DMS79 treated with DMSO at 0.1 percent for 48 hours (cell line): ENCODE data around the gene GOLGA6B.
"Not testable (repeated sequence)": the region's sequence is repeated elsewhere in the genome, so short reads cannot be mapped to it uniquely, and the experiment has no call there.

ENCODE experiments used
- DNase-seq: peaks from one replicate; lab custom pipeline; 2025; lab: John Stamatoyannopoulos, UW

The GOLGA6B gene

GRCh38 chr15:72654397-72654796 is at the start of gene GOLGA6B:
TSS of gene GOLGA6B (plus strand) at chr15:72654697. CDS start at chr15:72654738, 41 bp downstream.
- DNase-seq: not testable (repeated sequence)

DNA sequence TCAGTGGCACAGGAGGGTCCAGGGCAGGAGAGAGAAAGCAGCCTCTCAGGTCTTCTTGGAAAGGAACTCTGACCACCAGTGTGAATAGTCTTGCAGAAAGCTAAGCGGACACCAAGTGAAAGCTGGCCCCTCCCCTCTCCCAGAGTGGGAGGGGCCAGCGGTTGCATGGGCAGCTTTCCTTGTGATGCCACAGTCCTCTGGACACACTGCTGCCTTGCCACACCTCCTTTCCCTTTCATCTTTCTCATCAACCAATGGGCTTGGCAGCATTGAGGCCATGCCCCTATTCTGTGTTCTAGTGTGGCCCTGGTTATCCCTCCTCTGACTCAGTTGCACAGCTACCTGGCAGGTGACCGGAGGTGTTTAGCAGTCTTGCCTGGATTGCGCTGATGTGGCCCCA is 49.7 kb upstream of the GOLGA6B start:
- no peak for DNase-seq

DNA sequence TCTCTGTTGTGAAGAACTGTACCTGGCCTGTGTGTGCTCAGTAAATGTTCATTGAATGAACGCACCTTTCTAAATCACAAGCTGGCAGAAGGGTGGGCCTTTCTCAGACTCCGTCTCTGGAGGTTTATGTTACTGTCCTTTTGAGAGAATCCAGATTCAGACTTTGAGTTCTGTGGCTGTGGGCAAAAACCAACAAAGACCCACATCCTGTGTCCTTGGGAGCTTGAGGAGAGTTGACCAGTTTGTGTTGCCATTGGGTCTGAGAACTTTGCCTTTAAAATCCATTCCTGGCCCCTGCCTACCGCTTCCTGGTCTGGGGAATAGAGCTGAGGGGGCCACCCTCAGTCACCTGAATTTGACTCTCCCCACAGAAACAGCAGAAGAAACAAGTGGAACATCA is 46.4 kb upstream of the GOLGA6B start:
- DNase-seq: not testable (repeated sequence)

GRCh38 chr15:72609862-72610261 is 44.6 kb upstream of the GOLGA6B start:
- no peak for DNase-seq

- not testable (repeated sequence) for DNase-seq
These were observed 42.2 kb upstream of the GOLGA6B start for GRCh38 chr15:72612324-72612723.

GRCh38 chr15:72614810-72615532 is 39.5 kb upstream of the GOLGA6B start:
- DNase-seq: peak; percentile 74

GRCh38 chr15:72615533-72616233 is 38.8 kb upstream of the GOLGA6B start:
- peak; percentile 78 for DNase-seq

GRCh38 chr15:72616491-72617210 is 37.8 kb upstream of the GOLGA6B start:
- no peak for DNase-seq

DNA sequence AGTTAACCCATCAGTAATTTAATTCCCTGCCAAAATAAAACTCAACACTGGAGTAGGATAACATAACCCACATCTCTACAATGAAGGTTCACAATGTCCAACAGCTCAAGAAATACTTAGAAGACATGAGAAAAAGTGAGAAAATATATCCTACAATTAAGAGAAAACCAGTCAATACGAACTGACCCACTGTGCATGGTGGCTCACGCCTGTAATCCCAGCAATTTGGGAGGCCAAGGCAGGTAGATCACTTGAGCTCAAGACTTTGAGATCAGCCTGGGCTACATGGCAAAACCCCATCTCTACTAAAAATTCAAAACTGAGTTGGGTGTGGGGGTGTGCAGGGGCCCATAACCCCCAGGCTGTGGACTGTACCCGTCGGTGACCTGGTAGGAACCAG is 30.6 kb upstream of the GOLGA6B start:
- DNase-seq: not testable (repeated sequence)

GRCh38 chr15:72626153-72626552 is 28.3 kb upstream of the GOLGA6B start:
- DNase-seq: not testable (repeated sequence)

- not testable (repeated sequence) for DNase-seq
These were observed 26.0 kb upstream of the GOLGA6B start for GRCh38 chr15:72628249-72629067.

DNA sequence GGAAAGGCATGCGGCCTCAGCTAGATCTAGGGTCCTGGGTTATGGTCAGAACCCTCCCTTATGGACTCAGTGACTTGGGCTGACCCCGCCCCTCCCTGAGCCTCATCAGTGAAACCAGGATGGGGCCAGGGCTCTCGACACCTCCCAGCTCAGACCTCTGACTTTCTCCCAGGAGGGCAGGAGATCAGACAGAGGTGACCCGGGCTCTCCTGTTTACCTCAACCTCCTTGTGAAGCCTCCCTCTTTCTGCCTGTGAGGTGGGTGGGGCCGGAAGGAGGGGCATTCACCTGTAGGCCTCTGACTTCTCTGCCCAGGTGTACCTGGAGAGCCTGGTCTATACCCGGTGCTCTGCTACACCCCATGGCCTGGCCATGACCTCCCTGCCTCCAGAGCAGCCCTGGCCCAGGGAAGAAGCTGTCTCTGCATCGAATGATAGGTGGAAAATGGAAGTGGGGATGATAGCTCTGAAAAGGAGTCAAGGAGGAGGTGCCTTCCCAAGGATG is 25.4 kb upstream of the GOLGA6B start:
- DNase-seq: not testable (repeated sequence)

- not testable (repeated sequence) for DNase-seq
These were observed 17.8 kb upstream of the GOLGA6B start for GRCh38 chr15:72636519-72637282.

GRCh38 chr15:72639759-72640483 is 14.6 kb upstream of the GOLGA6B start:
- DNase-seq: not testable (repeated sequence)

- DNase-seq: not testable (repeated sequence)
These were observed 12.2 kb upstream of the GOLGA6B start for GRCh38 chr15:72642271-72642670.

- DNase-seq: not testable (repeated sequence)
These were observed 5.8 kb upstream of the GOLGA6B start for GRCh38 chr15:72648631-72649253.

DNA sequence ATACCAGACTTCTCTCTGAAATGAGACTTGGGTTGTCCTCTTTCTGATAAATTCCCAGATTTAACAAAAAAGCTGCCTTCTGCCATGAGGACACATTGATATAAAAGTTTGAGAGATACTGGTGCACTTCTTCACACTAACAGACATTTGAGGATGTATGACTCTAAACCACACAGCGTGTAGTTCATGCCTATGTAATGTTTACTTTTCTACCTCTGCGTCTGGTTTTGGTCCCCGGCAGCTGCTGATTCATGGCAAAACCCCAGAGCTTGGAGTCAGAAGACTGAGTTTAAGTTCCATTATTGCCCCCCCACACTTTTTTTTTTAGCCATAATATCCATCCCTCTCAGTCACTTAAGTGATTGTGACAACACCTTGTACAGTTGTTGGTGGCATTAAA is 1.5 kb downstream of the GOLGA6B start:
- DNase-seq: not testable (repeated sequence)

- DNase-seq: not testable (repeated sequence)
These were observed 6.6 kb downstream of the GOLGA6B start for GRCh38 chr15:72661081-72661480.

DNA sequence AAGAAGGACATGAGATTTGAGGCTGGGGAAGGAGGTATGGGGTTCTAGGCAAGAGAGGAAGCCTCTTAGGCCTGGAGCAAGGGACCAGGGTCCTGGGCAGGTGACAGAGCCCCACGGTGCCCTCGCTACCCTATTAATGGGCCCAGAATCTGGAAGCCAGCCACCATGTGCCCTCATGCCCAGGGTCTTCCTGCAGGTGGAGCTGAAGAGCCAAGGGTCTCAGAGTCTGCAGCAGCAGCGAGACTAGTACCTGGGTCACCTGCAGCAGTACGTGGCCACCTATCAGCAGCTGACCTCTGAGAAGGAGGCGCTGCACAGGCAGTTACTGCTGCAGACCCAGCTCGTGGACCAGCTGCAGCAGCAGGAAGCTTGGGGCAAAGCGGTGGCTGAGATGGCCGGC is 9.4 kb downstream of the GOLGA6B start:
- DNase-seq: not testable (repeated sequence)

DNA sequence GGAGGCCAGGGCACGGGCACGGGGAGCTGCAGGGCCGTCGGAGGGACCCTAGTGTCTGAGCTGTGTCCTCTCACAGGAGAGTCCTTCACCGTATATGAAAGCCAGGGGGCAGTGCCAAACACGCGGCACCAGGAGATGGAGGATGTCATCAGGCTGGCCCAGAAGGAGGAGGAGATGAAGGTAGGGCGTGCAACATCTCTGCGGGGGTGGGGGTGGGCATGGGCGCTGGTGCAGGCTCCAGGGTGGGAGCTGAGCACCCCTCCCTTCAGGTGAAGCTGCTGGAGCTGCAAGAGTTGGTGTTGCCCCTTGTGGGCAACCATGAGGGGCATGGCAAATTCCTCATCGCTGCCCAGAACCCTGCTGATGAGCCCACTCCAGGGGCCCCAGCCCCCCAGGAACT is 11.2 kb downstream of the GOLGA6B start:
- not testable (repeated sequence) for DNase-seq
